ENCODE data around the gene ZNF80. TPM values are rescaled to one million over a fixed set of nuclear protein-coding genes. Genes with fewer than 3 reads are reported as not detected.
"Not testable (repeated sequence)": the region's sequence is repeated elsewhere in the genome, so short reads cannot be mapped to it uniquely, and the experiment has no call there.

Gene ZNF80
- under 1 TPM in 1 of 2 donors, not detected in 1; 0.15 TPM for total RNA-seq
- not detected for polyA plus RNA-seq
- long read RNA-seq, donor 1, result 0 reads
- long read RNA-seq, donor 2, result 0 reads

- intact Hi-C loops (cut with DNase I); H3K27me3 ChIP-seq (ENCODE audit: control insufficient read depth in 1 of 2, insufficient read depth in 2 of 2, low read length in 1 of 2); H3K4me3 ChIP-seq (ENCODE audit: low read length in 2 of 2); H3K36me3 ChIP-seq (ENCODE audit: control insufficient read depth in 1 of 2, insufficient read depth in 2 of 2, low read length in 1 of 2); ATAC-seq (ENCODE audit: low FRiP score); H3K27ac ChIP-seq (ENCODE audit: low read depth in 1 of 2, low read length in 2 of 2); DNase-seq; H3K4me1 ChIP-seq (ENCODE audit: control insufficient read depth in 1 of 2, insufficient read depth in 2 of 2, low read length in 2 of 2); H3K9me3 ChIP-seq (ENCODE audit: control insufficient read depth, low read length): not testable (repeated sequence)
- 54 to 61% methylated on average over 5 of the region's 6 CpGs for WGBS, 2 donors
Observed at GRCh38 chr3:114237478-114237877, at the start of gene ZNF80. TSS of gene ZNF80 (minus strand) at chr3:114237578. CDS start at chr3:114237074, 504 bp downstream.

- no peak for ATAC-seq (ENCODE audit: low FRiP score)
- intact Hi-C loops (cut with DNase I), result no loop called here
- 90 to 92% methylated on average over 2 of the region's 2 CpGs for whole genome bisulfite sequencing, 2 donors
- Histone ChIP-seq H3K36me3 (ENCODE audit: control insufficient read depth in 1 of 2, insufficient read depth in 2 of 2, low read length in 1 of 2) (no peaks in the 10 kb centered on the region), H3K4me1 (ENCODE audit: control insufficient read depth in 1 of 2, insufficient read depth in 2 of 2, low read length in 2 of 2) (no peaks in the 10 kb centered on the region), H3K9me3 (ENCODE audit: control insufficient read depth, low read length) (no peaks in the 10 kb centered on the region), H3K4me3 (ENCODE audit: low read length in 2 of 2) (no peak overlapping the region), H3K27ac (ENCODE audit: low read depth in 1 of 2, low read length in 2 of 2) (no peak overlapping the region), H3K27me3 (ENCODE audit: control insufficient read depth in 1 of 2, insufficient read depth in 2 of 2, low read length in 1 of 2) (no peaks in the 10 kb centered on the region)
- DNase-seq, result no peak
Observed at GRCh38 chr3:114286266-114286665, 48.9 kb upstream of the ZNF80 start.

GRCh38 chr3:114285648-114286230 lies 48.4 kb upstream of the ZNF80 start:
- Histone ChIP-seq H3K36me3 (ENCODE audit: control insufficient read depth in 1 of 2, insufficient read depth in 2 of 2, low read length in 1 of 2) (no peaks in the 10 kb centered on the region), H3K4me1 (ENCODE audit: control insufficient read depth in 1 of 2, insufficient read depth in 2 of 2, low read length in 2 of 2) (no peaks in the 10 kb centered on the region), H3K9me3 (ENCODE audit: control insufficient read depth, low read length) (no peaks in the 10 kb centered on the region), H3K27me3 (ENCODE audit: control insufficient read depth in 1 of 2, insufficient read depth in 2 of 2, low read length in 1 of 2) (no peaks in the 10 kb centered on the region), H3K27ac (ENCODE audit: low read depth in 1 of 2, low read length in 2 of 2) (no peak overlapping the region), H3K4me3 (ENCODE audit: low read length in 2 of 2) (no peak overlapping the region)
- intact Hi-C loops (cut with DNase I), result no loop called here
- ATAC-seq (ENCODE audit: low FRiP score), result no peak
- no peak for DNase-seq
- WGBS, 2 donors, result 92 to 95% methylated on average over 3 of the region's 3 CpGs

- Histone ChIP-seq H3K9me3 (ENCODE audit: control insufficient read depth, low read length) (no peaks in the 10 kb centered on the region), H3K36me3 (ENCODE audit: control insufficient read depth in 1 of 2, insufficient read depth in 2 of 2, low read length in 1 of 2) (no peaks in the 10 kb centered on the region), H3K4me1 (ENCODE audit: control insufficient read depth in 1 of 2, insufficient read depth in 2 of 2, low read length in 2 of 2) (no peaks in the 10 kb centered on the region), H3K27me3 (ENCODE audit: control insufficient read depth in 1 of 2, insufficient read depth in 2 of 2, low read length in 1 of 2) (no peaks in the 10 kb centered on the region), H3K4me3 (ENCODE audit: low read length in 2 of 2) (no peak overlapping the region), H3K27ac (ENCODE audit: low read depth in 1 of 2, low read length in 2 of 2) (no peak overlapping the region)
- 93 to 95% methylated on average over 1 of the region's 1 CpG for WGBS, 2 donors
- intact Hi-C loops (cut with DNase I), result no loop called here
- no peak for ATAC-seq (ENCODE audit: low FRiP score)
- no peak for DNase-seq
Observed at GRCh38 chr3:114284644-114285043, 47.3 kb upstream of the ZNF80 start.

- DNase-seq; intact Hi-C loops (cut with DNase I); H3K9me3 ChIP-seq (ENCODE audit: control insufficient read depth, low read length); H3K27ac ChIP-seq (ENCODE audit: low read depth in 1 of 2, low read length in 2 of 2); H3K36me3 ChIP-seq (ENCODE audit: control insufficient read depth in 1 of 2, insufficient read depth in 2 of 2, low read length in 1 of 2); H3K4me3 ChIP-seq (ENCODE audit: low read length in 2 of 2); ATAC-seq (ENCODE audit: low FRiP score); H3K27me3 ChIP-seq (ENCODE audit: control insufficient read depth in 1 of 2, insufficient read depth in 2 of 2, low read length in 1 of 2); H3K4me1 ChIP-seq (ENCODE audit: control insufficient read depth in 1 of 2, insufficient read depth in 2 of 2, low read length in 2 of 2): not testable (repeated sequence)
- 92 to 94% methylated on average over 14 to 26 of the region's 26 CpGs for WGBS, 2 donors
Observed at GRCh38 chr3:114276856-114277255, 39.5 kb upstream of the ZNF80 start.

- DNase-seq (no peak), ATAC-seq (ENCODE audit: low FRiP score) (no peak)
- Histone ChIP-seq H3K27ac (ENCODE audit: low read depth in 1 of 2, low read length in 2 of 2) (no peak overlapping the region), H3K4me1 (ENCODE audit: control insufficient read depth in 1 of 2, insufficient read depth in 2 of 2, low read length in 2 of 2) (no peaks in the 10 kb centered on the region), H3K27me3 (ENCODE audit: control insufficient read depth in 1 of 2, insufficient read depth in 2 of 2, low read length in 1 of 2) (peaks cover 0 to 1% of the 10 kb centered on the region in 2 donors), H3K4me3 (ENCODE audit: low read length in 2 of 2) (no peak overlapping the region), H3K9me3 (ENCODE audit: control insufficient read depth, low read length) (peaks cover 2% of the 10 kb centered on the region), H3K36me3 (ENCODE audit: control insufficient read depth in 1 of 2, insufficient read depth in 2 of 2, low read length in 1 of 2) (no peaks in the 10 kb centered on the region)
- 85 to 91% methylated on average over 1 of the region's 1 CpG for WGBS, 2 donors
- intact Hi-C loops (cut with DNase I), result no loop called here
Observed at GRCh38 chr3:114274929-114275328, 37.6 kb upstream of the ZNF80 start.

GRCh38 chr3:114272271-114272670 lies 34.9 kb upstream of the ZNF80 start:
- 71 to 76% methylated on average over 1 of the region's 1 CpG for WGBS, 2 donors
- intact Hi-C loops (cut with DNase I), result no loop called here
- peaks cover 2% of the 10 kb centered on the region for H3K9me3 ChIP-seq (ENCODE audit: control insufficient read depth, low read length)

GRCh38 chr3:114270019-114270418 lies 32.6 kb upstream of the ZNF80 start:
- no peaks in the 10 kb centered on the region for H3K27me3 ChIP-seq (ENCODE audit: control insufficient read depth in 1 of 2, insufficient read depth in 2 of 2, low read length in 1 of 2)
- no peak for DNase-seq
- WGBS, 2 donors, result 90 to 93% methylated on average over 2 of the region's 2 CpGs

More at GRCh38 chr3:114272271-114272670, 34.9 kb upstream of the ZNF80 start:
- peaks cover 0 to 1% of the 10 kb centered on the region in 2 donors for H3K27me3 ChIP-seq (ENCODE audit: control insufficient read depth in 1 of 2, insufficient read depth in 2 of 2, low read length in 1 of 2)
- DNase-seq (no peak), ATAC-seq (ENCODE audit: low FRiP score) (no peak)
- H3K4me3 ChIP-seq (ENCODE audit: low read length in 2 of 2), result no peak overlapping the region
- H3K4me1 ChIP-seq (ENCODE audit: control insufficient read depth in 1 of 2, insufficient read depth in 2 of 2, low read length in 2 of 2), result no peaks in the 10 kb centered on the region
- no peak overlapping the region for H3K27ac ChIP-seq (ENCODE audit: low read depth in 1 of 2, low read length in 2 of 2)
- no peaks in the 10 kb centered on the region for H3K36me3 ChIP-seq (ENCODE audit: control insufficient read depth in 1 of 2, insufficient read depth in 2 of 2, low read length in 1 of 2)

GRCh38 chr3:114260152-114260551 lies 22.8 kb upstream of the ZNF80 start:
- H3K27ac ChIP-seq (ENCODE audit: low read depth in 1 of 2, low read length in 2 of 2), result no peak overlapping the region
- intact Hi-C loops (cut with DNase I), result no loop called here
- H3K4me1 ChIP-seq (ENCODE audit: control insufficient read depth in 1 of 2, insufficient read depth in 2 of 2, low read length in 2 of 2), result no peaks in the 10 kb centered on the region
- no peak for ATAC-seq (ENCODE audit: low FRiP score)
- H3K9me3 ChIP-seq (ENCODE audit: control insufficient read depth, low read length), result no peaks in the 10 kb centered on the region
- DNase-seq, result no peak
- H3K36me3 ChIP-seq (ENCODE audit: control insufficient read depth in 1 of 2, insufficient read depth in 2 of 2, low read length in 1 of 2), result no peaks in the 10 kb centered on the region
- H3K4me3 ChIP-seq (ENCODE audit: low read length in 2 of 2), result no peak overlapping the region
- no peaks in the 10 kb centered on the region for H3K27me3 ChIP-seq (ENCODE audit: control insufficient read depth in 1 of 2, insufficient read depth in 2 of 2, low read length in 1 of 2)

More at GRCh38 chr3:114270019-114270418, 32.6 kb upstream of the ZNF80 start:
- no peak for ATAC-seq (ENCODE audit: low FRiP score)
- Histone ChIP-seq H3K4me3 (ENCODE audit: low read length in 2 of 2) (no peak overlapping the region), H3K27ac (ENCODE audit: low read depth in 1 of 2, low read length in 2 of 2) (no peak overlapping the region), H3K4me1 (ENCODE audit: control insufficient read depth in 1 of 2, insufficient read depth in 2 of 2, low read length in 2 of 2) (no peaks in the 10 kb centered on the region), H3K9me3 (ENCODE audit: control insufficient read depth, low read length) (peaks cover 2% of the 10 kb centered on the region), H3K36me3 (ENCODE audit: control insufficient read depth in 1 of 2, insufficient read depth in 2 of 2, low read length in 1 of 2) (no peaks in the 10 kb centered on the region)
- intact Hi-C loops (cut with DNase I), result no loop called here
